ENCODE data around the gene ME1. TPM values are rescaled to one million over a fixed set of nuclear protein-coding genes. Genes with fewer than 3 reads are reported as not detected.
A peak's percentile ranks its signal among the peaks of the same experiment; 100 is the strongest.
"Not testable (repeated sequence)": the region's sequence is repeated elsewhere in the genome, so short reads cannot be mapped to it uniquely, and the experiment has no call there.

The ME1 gene
- not detected for polyA plus RNA-seq (2012; ENCODE audit: insufficient read depth, insufficient read length)

- H3K4me3 ChIP-seq (ENCODE audit: low read length), result no peak within 1 kb of the TSS
- no peak for DNase-seq (ENCODE audit: low read depth, low spot score)
These were observed at the start of gene ME1 for GRCh38 chr6:83430611-83431544. TSS of gene ME1 (minus strand) at chr6:83431051. CDS start at chr6:83430954, 97 bp downstream.

GRCh38 chr6:83480470-83480869 lies 49.6 kb upstream of the ME1 start:
- H3K4me3 ChIP-seq (ENCODE audit: low read length), result no peak overlapping the region
- DNase-seq (ENCODE audit: low read depth, low spot score), result no peak

- DNase-seq (ENCODE audit: low read depth, low spot score), result no peak
These were observed 48.5 kb upstream of the ME1 start for GRCh38 chr6:83479389-83479788.

GRCh38 chr6:83476971-83477370 lies 46.1 kb upstream of the ME1 start:
- DNase-seq (ENCODE audit: low read depth, low spot score), result no peak
- no peak overlapping the region for H3K4me3 ChIP-seq (ENCODE audit: low read length)

More at GRCh38 chr6:83479389-83479788, 48.5 kb upstream of the ME1 start:
- no peak overlapping the region for H3K4me3 ChIP-seq (ENCODE audit: low read length)

GRCh38 chr6:83474309-83474708 lies 43.5 kb upstream of the ME1 start:
- DNase-seq (ENCODE audit: low read depth, low spot score), result no peak
- H3K4me3 ChIP-seq (ENCODE audit: low read length), result no peak overlapping the region

GRCh38 chr6:83472767-83473166 lies 41.9 kb upstream of the ME1 start:
- DNase-seq (ENCODE audit: low read depth, low spot score), result no peak
- no peak overlapping the region for H3K4me3 ChIP-seq (ENCODE audit: low read length)

- H3K4me3 ChIP-seq (ENCODE audit: low read length), result no peak overlapping the region
- DNase-seq (ENCODE audit: low read depth, low spot score), result no peak
These were observed 39.7 kb upstream of the ME1 start for GRCh38 chr6:83470587-83470986.

- H3K4me3 ChIP-seq (ENCODE audit: low read length), result no peak overlapping the region
- DNase-seq (ENCODE audit: low read depth, low spot score), result no peak
These were observed 39.1 kb upstream of the ME1 start for GRCh38 chr6:83470001-83470400.

GRCh38 chr6:83467620-83468036 lies 36.8 kb upstream of the ME1 start:
- no peak overlapping the region for H3K4me3 ChIP-seq (ENCODE audit: low read length)
- DNase-seq (ENCODE audit: low read depth, low spot score), result no peak

GRCh38 chr6:83466328-83466727 lies 35.5 kb upstream of the ME1 start:
- no peak for DNase-seq (ENCODE audit: low read depth, low spot score)
- H3K4me3 ChIP-seq (ENCODE audit: low read length), result no peak overlapping the region

GRCh38 chr6:83464381-83465140 lies 33.7 kb upstream of the ME1 start:
- no peak for DNase-seq (ENCODE audit: low read depth, low spot score)

GRCh38 chr6:83463886-83464285 lies 33.0 kb upstream of the ME1 start:
- DNase-seq (ENCODE audit: low read depth, low spot score), result no peak
- no peak overlapping the region for H3K4me3 ChIP-seq (ENCODE audit: low read length)

More at GRCh38 chr6:83464381-83465140, 33.7 kb upstream of the ME1 start:
- H3K4me3 ChIP-seq (ENCODE audit: low read length), result no peak overlapping the region

GRCh38 chr6:83462524-83462923 lies 31.7 kb upstream of the ME1 start:
- no peak for DNase-seq (ENCODE audit: low read depth, low spot score)
- no peak overlapping the region for H3K4me3 ChIP-seq (ENCODE audit: low read length)

- DNase-seq (ENCODE audit: low read depth, low spot score), result no peak
- H3K4me3 ChIP-seq (ENCODE audit: low read length), result no peak overlapping the region
These were observed 30.6 kb upstream of the ME1 start for GRCh38 chr6:83461438-83461837.

- no peak for DNase-seq (ENCODE audit: low read depth, low spot score)
- H3K4me3 ChIP-seq (ENCODE audit: low read length), result no peak overlapping the region
These were observed 28.8 kb upstream of the ME1 start for GRCh38 chr6:83459663-83460062.

- not testable (repeated sequence) for DNase-seq (ENCODE audit: low read depth, low spot score); H3K4me3 ChIP-seq (ENCODE audit: low read length)
These were observed 19.2 kb upstream of the ME1 start for GRCh38 chr6:83450015-83450414.

- not testable (repeated sequence) for H3K4me3 ChIP-seq (ENCODE audit: low read length); DNase-seq (ENCODE audit: low read depth, low spot score)
These were observed 13.3 kb upstream of the ME1 start for GRCh38 chr6:83444086-83444699.

GRCh38 chr6:83443516-83443915 lies 12.7 kb upstream of the ME1 start:
- DNase-seq (ENCODE audit: low read depth, low spot score), result no peak
- H3K4me3 ChIP-seq (ENCODE audit: low read length), result no peak overlapping the region

GRCh38 chr6:83442752-83443151 lies 11.9 kb upstream of the ME1 start:
- DNase-seq (ENCODE audit: low read depth, low spot score), result peak; percentile 42
- no peak overlapping the region for H3K4me3 ChIP-seq (ENCODE audit: low read length)

- DNase-seq (ENCODE audit: low read depth, low spot score), result no peak
- no peak overlapping the region for H3K4me3 ChIP-seq (ENCODE audit: low read length)
These were observed 8.3 kb upstream of the ME1 start for GRCh38 chr6:83439201-83439600.

Measured in Jurkat, Clone E6-1 (cell line).